Tibial nerve (tissue), 4 donors: ENCODE data around the gene PTPRB. TPM values are rescaled to one million over a fixed set of nuclear protein-coding genes. Genes with fewer than 3 reads are reported as not detected.

Experiments used
- DNase-seq, 2 donors: peaks; one replicate each; pipeline ENCODE4 v3.0.0-alpha.2; 2019; ENCODE audit warnings: low spot score in 2 of 2
- H3K27ac ChIP-seq, 4 donors: fragments of 200-600 bp; sonication (generic) in 3 of 4; one replicate each; pipeline ENCODE4 v1.5.1; 2017 to 2019; ENCODE audit warnings: mild to moderate bottlenecking in 1 of 4
- H3K27me3 ChIP-seq, 2 donors: fragments of 200-600 bp; sonication (generic) in 1 of 2; one replicate each; pipeline versions ENCODE4 v1.5.1 to v1.6.0; 2017 to 2019
- H3K36me3 ChIP-seq, 3 donors: fragments of 200-600 bp; sonication (generic); one replicate each; pipeline ENCODE4 v1.5.1; 2018 to 2019
- H3K4me1 ChIP-seq, 4 donors: fragments of 200-600 bp; sonication (generic) in 3 of 4; one replicate each; pipeline ENCODE4 v1.5.1; 2017 to 2019
- H3K4me3 ChIP-seq, 4 donors: fragments of 200-600 bp; sonication (generic) in 3 of 4; one replicate each; pipeline ENCODE4 v1.5.1; 2017 to 2019; ENCODE audit warnings: mild to moderate bottlenecking in 1 of 4, moderate library complexity in 1 of 4
- H3K9me3 ChIP-seq, 4 donors: fragments of 200-600 bp; sonication (generic) in 3 of 4; one replicate each; pipeline ENCODE4 v1.5.1; 2017 to 2019
- EP300 ChIP-seq, 2 donors: sonication (generic); formaldehyde crosslinking; IDR thresholded peaks; one replicate each; pipeline ENCODE4 v1.6.1; 2017; ENCODE audit warnings: antibody characterized with exemption in 2 of 2, mild to moderate bottlenecking in 1 of 2
- POLR2A ChIP-seq, 2 donors: fragments of 450-650 bp; IDR thresholded peaks; one replicate each; pipeline ENCODE4 v1.6.1; 2017; ENCODE audit warnings: antibody characterized with exemption in 2 of 2, mild to moderate bottlenecking in 2 of 2, moderate library complexity in 2 of 2
- WGBS, 2 donors: methylation state at CpG; one replicate each; pipeline ENCODE4 v1.1.5; 2018; 5-methylcytosine and 5-hydroxymethylcytosine counted together
- total RNA-seq, 4 donors: library from RNA; depleted of rRNA; stranded (reverse); fragments of >200 nt; gene quantifications; one replicate each; pipeline ENCODE4 v1.1.0, GENCODE V29; 2016
- TF ChIP-seq, protein P1 (sequence below), 5 experiments: fragments of 200-600 bp in 3 of 5; fragments of 450-650 bp in 2 of 5; sonication (generic) in 3 of 5; IDR thresholded peaks; one replicate each; pipeline ENCODE4 v1.5.1; 2016 to 2019; ENCODE audit warnings: antibody characterized with exemption in 5 of 5, mild to moderate bottlenecking in 3 of 5, moderate library complexity in 2 of 5

PTPRB gene
- total RNA-seq, 4 donors from 2014 or later: 14.4 to 62.6 (median 34.3) TPM

- Histone ChIP-seq H3K9me3 (no peaks in the 10 kb centered on the region), H3K27me3 (no peaks in the 10 kb centered on the region), H3K36me3 (no peaks in the 10 kb centered on the region), H3K4me1 (peaks cover 0 to 11% (median 3%) of the 10 kb centered on the region in 4 donors), H3K27ac (no peak overlapping the region), H3K4me3 (no peak overlapping the region)
- no peak for DNase-seq
- 61 to 67% methylated on average over 4 of the region's 4 CpGs for WGBS, 2 donors
- no peak for TF ChIP-seq EP300 (IDR thresholded peaks at IDR 0.05)
Observed at GRCh38 chr12:70657616-70658286, 20.5 kb upstream of the PTPRB start.

DNA sequence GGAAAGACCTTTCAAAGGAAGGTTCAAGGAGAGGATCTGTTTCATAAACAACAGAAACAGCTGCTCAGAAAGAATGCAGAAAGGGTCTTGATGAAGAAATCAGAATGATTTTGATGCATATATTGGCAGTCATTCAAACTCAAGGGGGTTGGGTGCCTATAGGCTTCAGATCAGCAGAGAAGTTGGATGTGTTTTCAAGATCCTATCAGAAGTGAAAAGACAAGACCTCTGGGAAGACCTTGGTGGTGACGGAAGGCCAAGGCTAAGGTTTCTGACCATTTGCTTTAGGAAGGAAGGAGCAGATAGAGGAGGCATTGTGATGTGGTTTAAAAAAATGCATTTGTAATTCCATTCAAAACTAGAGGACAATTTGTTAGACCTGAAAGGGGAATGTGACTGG, 15.2 kb upstream of the PTPRB start:
- no peak for DNase-seq
- TF ChIP-seq, protein P1, sequence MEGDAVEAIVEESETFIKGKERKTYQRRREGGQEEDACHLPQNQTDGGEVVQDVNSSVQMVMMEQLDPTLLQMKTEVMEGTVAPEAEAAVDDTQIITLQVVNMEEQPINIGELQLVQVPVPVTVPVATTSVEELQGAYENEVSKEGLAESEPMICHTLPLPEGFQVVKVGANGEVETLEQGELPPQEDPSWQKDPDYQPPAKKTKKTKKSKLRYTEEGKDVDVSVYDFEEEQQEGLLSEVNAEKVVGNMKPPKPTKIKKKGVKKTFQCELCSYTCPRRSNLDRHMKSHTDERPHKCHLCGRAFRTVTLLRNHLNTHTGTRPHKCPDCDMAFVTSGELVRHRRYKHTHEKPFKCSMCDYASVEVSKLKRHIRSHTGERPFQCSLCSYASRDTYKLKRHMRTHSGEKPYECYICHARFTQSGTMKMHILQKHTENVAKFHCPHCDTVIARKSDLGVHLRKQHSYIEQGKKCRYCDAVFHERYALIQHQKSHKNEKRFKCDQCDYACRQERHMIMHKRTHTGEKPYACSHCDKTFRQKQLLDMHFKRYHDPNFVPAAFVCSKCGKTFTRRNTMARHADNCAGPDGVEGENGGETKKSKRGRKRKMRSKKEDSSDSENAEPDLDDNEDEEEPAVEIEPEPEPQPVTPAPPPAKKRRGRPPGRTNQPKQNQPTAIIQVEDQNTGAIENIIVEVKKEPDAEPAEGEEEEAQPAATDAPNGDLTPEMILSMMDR (IDR thresholded peaks at IDR 0.05): no peak
- no peak for TF ChIP-seq EP300 (IDR thresholded peaks at IDR 0.05)
- Histone ChIP-seq H3K4me3 (no peak overlapping the region), H3K27me3 (no peaks in the 10 kb centered on the region), H3K4me1 (peaks cover 0 to 13% (median 2%) of the 10 kb centered on the region in 4 donors), H3K36me3 (no peaks in the 10 kb centered on the region), H3K9me3 (no peaks in the 10 kb centered on the region), H3K27ac (no peak overlapping the region)
- WGBS, 2 donors: 78 to 82% methylated on average over 1 of the region's 1 CpG

DNA sequence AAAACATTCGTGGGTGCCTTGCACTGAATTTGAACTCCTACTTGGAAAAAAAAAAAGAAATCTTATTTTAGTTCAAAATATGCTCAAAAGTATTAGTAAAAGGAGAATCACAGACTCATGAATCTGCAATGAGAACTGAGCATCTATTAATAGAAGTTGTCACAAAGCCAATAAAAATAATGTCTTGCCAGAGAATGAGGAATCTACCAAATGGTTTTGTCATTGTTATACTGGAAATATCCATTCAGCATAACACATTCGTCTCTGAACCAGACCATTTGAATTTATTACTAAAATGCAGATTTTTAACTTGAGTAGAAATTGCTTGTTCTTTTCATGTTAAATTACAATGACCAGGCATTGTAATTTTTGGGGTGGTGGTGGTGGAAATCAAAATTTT, 11.6 kb upstream of the PTPRB start:
- no peak for DNase-seq
- 11 to 13% methylated on average over 2 of the region's 2 CpGs for WGBS, 2 donors
- H3K36me3 ChIP-seq: no peaks in the 10 kb centered on the region
- H3K4me3 ChIP-seq: no peak overlapping the region
- no peak for TF ChIP-seq EP300 (IDR thresholded peaks at IDR 0.05)
- TF ChIP-seq, protein P1 (IDR thresholded peaks at IDR 0.05): no peak
- no peak for TF ChIP-seq POLR2A (IDR thresholded peaks at IDR 0.05)
- H3K27ac ChIP-seq: no peak overlapping the region
- H3K9me3 ChIP-seq: no peaks in the 10 kb centered on the region
- peaks cover 0 to 31% (median 5%) of the 10 kb centered on the region in 4 donors for H3K4me1 ChIP-seq
- H3K27me3 ChIP-seq: no peaks in the 10 kb centered on the region

GRCh38 chr12:70648191-70648590, 11.0 kb upstream of the PTPRB start:
- H3K27me3 ChIP-seq: no peaks in the 10 kb centered on the region
- WGBS, 2 donors: 83 to 86% methylated on average over 2 of the region's 2 CpGs
- H3K9me3 ChIP-seq: no peaks in the 10 kb centered on the region
- H3K27ac ChIP-seq: no peak overlapping the region
- DNase-seq: no peak
- no peak overlapping the region for H3K4me3 ChIP-seq
- TF ChIP-seq, protein P1 (IDR thresholded peaks at IDR 0.05): no peak
- TF ChIP-seq POLR2A (IDR thresholded peaks at IDR 0.05): no peak
- no peak for TF ChIP-seq EP300 (IDR thresholded peaks at IDR 0.05)
- H3K4me1 ChIP-seq: peaks cover 0 to 31% (median 5%) of the 10 kb centered on the region in 4 donors
- no peaks in the 10 kb centered on the region for H3K36me3 ChIP-seq

- TF ChIP-seq EP300 (IDR thresholded peaks at IDR 0.05): no peak
- no peak for TF ChIP-seq POLR2A (IDR thresholded peaks at IDR 0.05)
- TF ChIP-seq, protein P1 (IDR thresholded peaks at IDR 0.05): no peak
- no peaks in the 10 kb centered on the region for H3K9me3 ChIP-seq
- 39 to 64% methylated on average over 1 of the region's 1 CpG for WGBS, 2 donors
- peaks cover 0 to 31% (median 5%) of the 10 kb centered on the region in 4 donors for H3K4me1 ChIP-seq
- DNase-seq: no peak
- H3K27ac ChIP-seq: no peak overlapping the region
- H3K4me3 ChIP-seq: no peak overlapping the region
- H3K27me3 ChIP-seq: no peaks in the 10 kb centered on the region
- no peaks in the 10 kb centered on the region for H3K36me3 ChIP-seq
Observed at GRCh38 chr12:70646850-70647249, 9.6 kb upstream of the PTPRB start.
